Vagina (tissue), 2 donors: ENCODE measurements around the gene FZD8. TPM values are rescaled to one million over a fixed set of nuclear protein-coding genes. Genes with fewer than 3 reads are reported as not detected.

Experiments
- DNase-seq, 2 donors: peaks; one replicate each; pipeline ENCODE4 v3.0.0-alpha.2; 2017; ENCODE audit errors: extremely low spot score in 2 of 2
- H3K27ac ChIP-seq: fragments of 200-600 bp; sonication (generic); one replicate; pipeline ENCODE4 v1.5.1; 2019
- H3K27me3 ChIP-seq: fragments of 200-600 bp; sonication (generic); one replicate; pipeline ENCODE4 v1.5.1; 2019
- H3K36me3 ChIP-seq, 2 donors: fragments of 200-600 bp; sonication (generic); one replicate each; pipeline ENCODE4 v1.5.1; 2017 to 2019
- H3K4me1 ChIP-seq: fragments of 200-600 bp; sonication (generic); one replicate; pipeline ENCODE4 v1.5.1; 2019
- H3K4me3 ChIP-seq, 2 donors: fragments of 200-600 bp; sonication (generic); 1 replicate in 1 of 2; 2 replicates in 1 of 2; pipeline ENCODE4 v1.5.1; 2016 to 2019
- H3K9me3 ChIP-seq: fragments of 200-600 bp; sonication (generic); one replicate; pipeline ENCODE4 v1.5.1; 2019
- CTCF ChIP-seq, 3 experiments: fragments of 450-650 bp in 2 of 3; fragments of 200-600 bp in 1 of 3; sonication (generic) in 1 of 3; IDR thresholded peaks; one replicate each; pipeline ENCODE4 v1.5.1; 2017 to 2019; ENCODE audit warnings: antibody characterized with exemption in 3 of 3, mild to moderate bottlenecking in 2 of 3, moderate library complexity in 2 of 3
- POLR2A ChIP-seq, 2 donors: fragments of 450-650 bp; IDR thresholded peaks; one replicate each; pipeline ENCODE4 v1.6.1; 2017; ENCODE audit warnings: antibody characterized with exemption in 2 of 2, mild to moderate bottlenecking in 2 of 2, moderate library complexity in 2 of 2
- POLR2AphosphoS5 ChIP-seq, 2 donors: sonication (generic); formaldehyde crosslinking; IDR thresholded peaks; one replicate each; pipeline ENCODE4 v1.9.0; 2017; ENCODE audit warnings: antibody characterized with exemption in 2 of 2, mild to moderate bottlenecking in 2 of 2, low read depth in 1 of 2; ENCODE audit not compliant: insufficient read depth in 1 of 2
- intact Hi-C: fragments of 100-400 bp; cut with DNase I; formaldehyde crosslinking; loops from one replicate; pipeline ENCODE4 v1.15.1; 2023
- total RNA-seq: library from RNA; depleted of rRNA; stranded (reverse); fragments of >200 nt; gene quantifications from one replicate; pipeline ENCODE4 v1.2.3, GENCODE V29; 2016

Gene FZD8
- total RNA-seq, 1 donor from 2014 or later, result 7.6 TPM

- Histone ChIP-seq H3K27me3 (no peaks in the 10 kb centered on the region), H3K9me3 (no peaks in the 10 kb centered on the region), H3K4me1 (no peaks in the 10 kb centered on the region), H3K4me3 (no peak overlapping the region), H3K27ac (no peak overlapping the region), H3K36me3 (no peaks in the 10 kb centered on the region)
- TF ChIP-seq CTCF (IDR thresholded peaks at IDR 0.05) (no peak), POLR2A (IDR thresholded peaks at IDR 0.05) (no peak), POLR2AphosphoS5 (IDR thresholded peaks at IDR 0.05; ENCODE audit: insufficient read depth in 1 of 2, low read depth in 1 of 2) (no peak)
- DNase-seq, result no peak
- intact Hi-C loops, result no loop called here
Measured at GRCh38 chr10:35684586-35684985, 42.5 kb upstream of the FZD8 start.

DNA sequence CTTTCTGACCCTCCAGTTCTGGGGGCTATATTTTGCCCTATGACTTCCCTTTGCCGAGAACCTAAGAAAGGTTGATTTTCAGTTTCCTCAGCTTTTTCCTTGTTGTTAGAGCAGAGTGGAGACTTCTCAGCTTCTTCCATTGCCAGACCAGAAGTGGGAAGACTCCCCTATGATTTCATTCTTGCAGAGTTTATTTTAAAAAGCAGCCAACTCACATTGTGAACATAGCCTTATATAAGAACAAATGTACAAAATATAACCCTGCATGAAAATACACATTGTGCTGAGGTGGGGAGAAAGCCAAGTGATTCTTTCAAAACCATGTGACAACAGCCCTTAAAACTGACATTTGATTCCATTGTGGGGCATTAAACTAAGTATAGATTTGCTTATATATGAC, 33.8 kb upstream of the FZD8 start:
- H3K4me3 ChIP-seq, result no peak overlapping the region
- H3K27ac ChIP-seq, result no peak overlapping the region
- intact Hi-C loops, result no loop called here
- no peak for TF ChIP-seq POLR2A (IDR thresholded peaks at IDR 0.05)
- no peak for TF ChIP-seq POLR2AphosphoS5 (IDR thresholded peaks at IDR 0.05; ENCODE audit: insufficient read depth in 1 of 2, low read depth in 1 of 2)
- TF ChIP-seq CTCF (IDR thresholded peaks at IDR 0.05), result no peak
- H3K9me3 ChIP-seq, result no peaks in the 10 kb centered on the region
- H3K27me3 ChIP-seq, result no peaks in the 10 kb centered on the region
- no peaks in the 10 kb centered on the region for H3K36me3 ChIP-seq
- H3K4me1 ChIP-seq, result no peaks in the 10 kb centered on the region
- no peak for DNase-seq

- DNase-seq, result no peak
- H3K27me3 ChIP-seq, result no peaks in the 10 kb centered on the region
- H3K36me3 ChIP-seq, result no peaks in the 10 kb centered on the region
- no peak overlapping the region for H3K27ac ChIP-seq
- TF ChIP-seq CTCF (IDR thresholded peaks at IDR 0.05), result no peak
- no peak for TF ChIP-seq POLR2A (IDR thresholded peaks at IDR 0.05)
- no peak for TF ChIP-seq POLR2AphosphoS5 (IDR thresholded peaks at IDR 0.05; ENCODE audit: insufficient read depth in 1 of 2, low read depth in 1 of 2)
- no peak overlapping the region for H3K4me3 ChIP-seq
- no peaks in the 10 kb centered on the region for H3K4me1 ChIP-seq
- intact Hi-C loops, result no loop called here
- no peaks in the 10 kb centered on the region for H3K9me3 ChIP-seq
Measured at GRCh38 chr10:35674843-35675242, 32.7 kb upstream of the FZD8 start.

- intact Hi-C loops, result no loop called here
- no peak for TF ChIP-seq POLR2AphosphoS5 (IDR thresholded peaks at IDR 0.05; ENCODE audit: insufficient read depth in 1 of 2, low read depth in 1 of 2)
- TF ChIP-seq CTCF (IDR thresholded peaks at IDR 0.05), result no peak
- no peak for TF ChIP-seq POLR2A (IDR thresholded peaks at IDR 0.05)
- Histone ChIP-seq H3K36me3 (no peaks in the 10 kb centered on the region), H3K27ac (no peak overlapping the region), H3K4me3 (no peak overlapping the region), H3K4me1 (no peaks in the 10 kb centered on the region), H3K9me3 (no peaks in the 10 kb centered on the region), H3K27me3 (no peaks in the 10 kb centered on the region)
- no peak for DNase-seq
Measured at GRCh38 chr10:35668865-35669650, 27.0 kb upstream of the FZD8 start.

DNA sequence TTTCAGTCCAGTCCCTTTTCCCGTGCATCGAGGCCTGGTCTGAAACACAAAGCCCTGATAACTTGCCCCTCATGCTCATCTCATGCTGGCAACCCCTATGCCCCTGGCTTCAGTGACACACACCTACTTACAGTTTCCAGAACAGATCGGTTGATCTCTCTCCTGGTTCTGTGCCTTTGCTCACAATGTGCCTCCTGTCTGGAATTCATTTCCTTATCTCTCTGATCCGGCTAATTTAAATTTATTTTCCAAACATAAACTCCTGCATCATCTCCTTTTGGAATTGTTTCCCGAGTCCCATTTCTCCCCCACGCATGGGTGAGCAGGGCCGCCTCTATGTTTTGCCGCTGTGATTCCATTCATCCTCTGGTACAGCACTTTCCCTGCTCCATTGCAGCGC, 25.9 kb upstream of the FZD8 start:
- no peaks in the 10 kb centered on the region for H3K27me3 ChIP-seq
- TF ChIP-seq CTCF (IDR thresholded peaks at IDR 0.05) (no peak), POLR2A (IDR thresholded peaks at IDR 0.05) (no peak), POLR2AphosphoS5 (IDR thresholded peaks at IDR 0.05; ENCODE audit: insufficient read depth in 1 of 2, low read depth in 1 of 2) (no peak)
- intact Hi-C loops, result no loop called here
- H3K9me3 ChIP-seq, result no peaks in the 10 kb centered on the region
- no peaks in the 10 kb centered on the region for H3K4me1 ChIP-seq
- no peak overlapping the region for H3K27ac ChIP-seq
- no peaks in the 10 kb centered on the region for H3K36me3 ChIP-seq
- DNase-seq, result no peak
- H3K4me3 ChIP-seq, result no peak overlapping the region
